ENCODE data around the gene FAAP100.

- TF ChIP-seq, protein P1, sequence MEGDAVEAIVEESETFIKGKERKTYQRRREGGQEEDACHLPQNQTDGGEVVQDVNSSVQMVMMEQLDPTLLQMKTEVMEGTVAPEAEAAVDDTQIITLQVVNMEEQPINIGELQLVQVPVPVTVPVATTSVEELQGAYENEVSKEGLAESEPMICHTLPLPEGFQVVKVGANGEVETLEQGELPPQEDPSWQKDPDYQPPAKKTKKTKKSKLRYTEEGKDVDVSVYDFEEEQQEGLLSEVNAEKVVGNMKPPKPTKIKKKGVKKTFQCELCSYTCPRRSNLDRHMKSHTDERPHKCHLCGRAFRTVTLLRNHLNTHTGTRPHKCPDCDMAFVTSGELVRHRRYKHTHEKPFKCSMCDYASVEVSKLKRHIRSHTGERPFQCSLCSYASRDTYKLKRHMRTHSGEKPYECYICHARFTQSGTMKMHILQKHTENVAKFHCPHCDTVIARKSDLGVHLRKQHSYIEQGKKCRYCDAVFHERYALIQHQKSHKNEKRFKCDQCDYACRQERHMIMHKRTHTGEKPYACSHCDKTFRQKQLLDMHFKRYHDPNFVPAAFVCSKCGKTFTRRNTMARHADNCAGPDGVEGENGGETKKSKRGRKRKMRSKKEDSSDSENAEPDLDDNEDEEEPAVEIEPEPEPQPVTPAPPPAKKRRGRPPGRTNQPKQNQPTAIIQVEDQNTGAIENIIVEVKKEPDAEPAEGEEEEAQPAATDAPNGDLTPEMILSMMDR (IDR thresholded peaks at IDR 0.05): no peak
- TF ChIP-seq EZH2 (IDR thresholded peaks at IDR 0.05; ENCODE audit: borderline replicate concordance, insufficient read depth, low read depth, low read length, poor library complexity, severe bottlenecking): no peak
Observed at GRCh38 chr17:81528384-81528650, 23.8 kb downstream of the FAAP100 start.

All from B cell (primary cell).